K562 (cell line): ENCODE measurements around the gene PIGM. TPM values are rescaled to one million over a fixed set of nuclear protein-coding genes. Genes with fewer than 3 reads are reported as not detected.

Experiments used
- ATAC-seq: fragments of 200-7000 bp; cut with Tn5 transposase; 3 replicates; pipeline ENCODE4 v1.9.1; 2020; ENCODE audit warnings: moderate library complexity
- BruUV-seq: library from RNA; stranded (reverse); fragments of 400-500 nt; replicated peaks from 2 replicates; lab custom pipeline; 2021; lab: Mats Ljungman, UMichigan
- CTCF ChIA-PET: fragments of 300-600 bp; formaldehyde crosslinking; extraction: SDS; loops from one replicate; lab custom pipeline; 2021; ENCODE audit warnings: low intra/inter-chr PET ratio; lab: Yijun Ruan, JAX
- POLR2A ChIA-PET: fragments of 300-600, 350-650 bp; sonication (Branson Sonifier 250); formaldehyde crosslinking; extraction: SDS; loops from one replicate; lab custom pipeline; 2021; ENCODE audit warnings: antibody characterized with exemption, inconsistent platforms; lab: Yijun Ruan, JAX
- DNase-seq, 4 experiments: peaks; one replicate each; pipeline versions ENCODE4 v3.0.0 to v3.0.0-alpha.2; 2011 to 2018; ENCODE audit warnings: low spot score in 3 of 4, mixed read lengths in 3 of 4; ENCODE audit errors: extremely low read depth in 1 of 4
- FAIRE-seq: peaks from 2 replicates; lab custom pipeline; 2011; peaks lifted over from hg19 to GRCh38; lab: Jason Lieb, UNC
- H2AFZ ChIP-seq: 2 replicates; pipeline ENCODE4 v1.6.0; 2011; ENCODE audit warnings: low read depth, low read length, control low read depth, inconsistent platforms
- H3K27ac ChIP-seq: fragments of 200-600 bp; 3 replicates; pipeline ENCODE4 v1.8.0; 2011; ENCODE audit warnings: low read depth, mild to moderate bottlenecking, control low read depth, inconsistent platforms, low read length, moderate library complexity, mixed read lengths; ENCODE audit errors: extremely low read depth
- H3K27me3 ChIP-seq, 2 experiments: fragments of 300-600 bp in 1 of 2; 2 replicates in 1 of 2; 3 replicates in 1 of 2; pipeline versions ENCODE4 v1.6.0 to v1.8.0; 2011; ENCODE audit warnings: inconsistent platforms in 2 of 2, low read length in 2 of 2, mild to moderate bottlenecking in 1 of 2, mixed read lengths in 1 of 2, moderate library complexity in 1 of 2; ENCODE audit not compliant: control insufficient read depth in 2 of 2, insufficient read depth in 2 of 2
- H3K36me3 ChIP-seq: fragments of 300-600 bp; 3 replicates; pipeline ENCODE4 v1.8.0; 2011; ENCODE audit warnings: mild to moderate bottlenecking, low read length, inconsistent platforms; ENCODE audit not compliant: control insufficient read depth, insufficient read depth
- H3K4me1 ChIP-seq, 2 experiments: fragments of 200-600 bp in 1 of 2; replicated peaks in 1 of 2; 2 replicates in 1 of 2; 3 replicates in 1 of 2; pipeline versions ENCODE4 v1.5.1 to v1.8.0; 2011; ENCODE audit warnings: inconsistent platforms in 2 of 2, low read length in 2 of 2, mild to moderate bottlenecking in 1 of 2, mixed read lengths in 1 of 2, moderate library complexity in 1 of 2; ENCODE audit not compliant: control insufficient read depth in 2 of 2, insufficient read depth in 2 of 2
- H3K4me2 ChIP-seq: 2 replicates; pipeline ENCODE4 v1.6.1; 2011; ENCODE audit warnings: low read length, control low read depth, inconsistent platforms, mixed read lengths; ENCODE audit not compliant: insufficient read depth
- H3K4me3 ChIP-seq: fragments of 200-600 bp; sonication (generic), shearing (Covaris generic); 2 replicates; pipeline ENCODE4 v1.5.1; 2016; ENCODE audit warnings: control low read depth, inconsistent platforms
- H3K79me2 ChIP-seq: fragments of 200-600 bp; 3 replicates; pipeline ENCODE4 v1.8.0; 2011; ENCODE audit warnings: low read length, inconsistent platforms; ENCODE audit not compliant: control insufficient read depth, insufficient read depth
- H3K9ac ChIP-seq, 2 experiments: 2 replicates each; pipeline versions ENCODE4 v1.6.0 to v1.6.1; 2011; ENCODE audit warnings: low read depth in 2 of 2, low read length in 2 of 2, control low read depth in 1 of 2, inconsistent platforms in 1 of 2, mild to moderate bottlenecking in 1 of 2, mixed read lengths in 1 of 2; ENCODE audit not compliant: insufficient read depth in 1 of 2
- H3K9me1 ChIP-seq: one replicate; pipeline ENCODE4 v1.6.0; 2011; ENCODE audit warnings: inconsistent platforms, mild to moderate bottlenecking, low read length, moderate library complexity; ENCODE audit not compliant: control insufficient read depth, insufficient read depth
- H3K9me3 ChIP-seq: replicated peaks from 2 replicates; pipeline ENCODE4 v1.5.1; 2011; ENCODE audit warnings: low read depth, low read length, inconsistent platforms; ENCODE audit not compliant: control insufficient read depth, insufficient read depth
- H4K20me1 ChIP-seq: replicated peaks from 2 replicates; pipeline ENCODE4 v1.6.1; 2011; ENCODE audit warnings: low read length, inconsistent platforms, mixed read lengths; ENCODE audit not compliant: control insufficient read depth, insufficient read depth
- FOSL1 ChIP-seq: fragments of 200-800 bp; sonication (Bioruptor generic); conservative IDR thresholded peaks from 2 replicates; pipeline ENCODE4 v1.6.1; 2016; ENCODE audit warnings: missing genetic modification characterization, missing compliant biosample characterization
- FOXM1 ChIP-seq, 2 experiments: fragments of 450-650 bp in 1 of 2; sonication (generic) in 1 of 2; formaldehyde crosslinking in 1 of 2; IDR thresholded peaks; 2 replicates each; pipeline versions ENCODE4 v1.6.1 to v1.9.0; 2017 to 2022; ENCODE audit warnings: low read depth in 2 of 2, mild to moderate bottlenecking in 2 of 2, missing genetic modification reagents in 1 of 2, moderate library complexity in 1 of 2
- HDAC3 ChIP-seq: fragments of 450-650 bp; IDR thresholded peaks from 2 replicates; pipeline ENCODE4 v1.6.1; 2018; ENCODE audit warnings: borderline replicate concordance, mild to moderate bottlenecking, moderate library complexity; ENCODE audit not compliant: partially characterized antibody
- HNRNPLL ChIP-seq: fragments of 200-400 bp; formaldehyde crosslinking; IDR thresholded peaks from 2 replicates; pipeline ENCODE4 v1.6.1; 2017; ENCODE audit warnings: low read length, low read depth, mild to moderate bottlenecking; ENCODE audit not compliant: poor library complexity, severe bottlenecking
- KAT8 ChIP-seq: fragments of 450-650 bp; IDR thresholded peaks from 2 replicates; pipeline ENCODE4 v1.6.1; 2016; ENCODE audit warnings: low read depth, mild to moderate bottlenecking
- NR2F6 ChIP-seq: fragments of 450-650 bp; formaldehyde crosslinking; IDR thresholded peaks from 2 replicates; pipeline ENCODE4 v1.4.0; 2020; ENCODE audit warnings: mild to moderate bottlenecking
- SNAPC5 ChIP-seq: fragments of 250-450 bp; sonication (Bioruptor Pico); IDR thresholded peaks from 2 replicates; pipeline ENCODE4 v1.8.0; 2021; ENCODE audit warnings: moderate library complexity, mild to moderate bottlenecking, inconsistent platforms
- SPI1 ChIP-seq: IDR thresholded peaks from 2 replicates; pipeline ENCODE4 v1.6.1; 2011; ENCODE audit warnings: low read depth, low read length, control low read depth, borderline replicate concordance
- TBP ChIP-seq: optimal IDR thresholded peaks from 2 replicates; pipeline ENCODE3; 2011; ENCODE audit warnings: low read depth, low read length, improper control_type of control experiment
- TFAP4 ChIP-seq: sonication (generic); formaldehyde crosslinking; IDR thresholded peaks from 2 replicates; pipeline ENCODE4 v1.8.0; 2022; ENCODE audit warnings: missing genetic modification reagents, mild to moderate bottlenecking, moderate library complexity, borderline replicate concordance
- ZNF24 ChIP-seq: fragments of 450-650 bp; IDR thresholded peaks from 2 replicates; pipeline ENCODE4 v1.6.1; 2016
- ZNF589 ChIP-seq: fragments of 200-800 bp; sonication (Bioruptor generic); IDR thresholded peaks from 2 replicates; pipeline ENCODE4 v1.6.1; 2016; ENCODE audit warnings: low read depth, missing genetic modification characterization, missing compliant biosample characterization
- WGBS: fragments of 100-300 bp; shearing (Covaris generic); methylation state at CpG from one replicate; pipeline ENCODE4 v1.1.6; 2016; ENCODE audit warnings: low coverage, mixed read lengths; ENCODE audit not compliant: insufficient coverage; ENCODE audit errors: missing lambda C conversion rate; 5-methylcytosine and 5-hydroxymethylcytosine counted together
- in situ Hi-C: fragments of 300-500 bp; cut with MboI; formaldehyde crosslinking; loops from 4 replicates; pipeline ENCODE4 v1.15.0; 2018; ENCODE audit warnings: inconsistent platforms, mixed read lengths
- intact Hi-C: fragments of 100-400 bp; cut with micrococcal nuclease; formaldehyde crosslinking; loops from 2 replicates; pipeline ENCODE4 v1.14.2; 2022
- polyA plus RNA-seq, 8 experiments: library from polyadenylated mRNA; depleted of rRNA in 4 of 8; stranded (reverse) in 5 of 8; unstranded in 3 of 8; fragments of >200 nt; fragmentation: Nextera tagmentation in 2 of 8; fragmentation: Illumina TruSeq in 1 of 8; extraction: Ambion mirVana in 2 of 8; extraction: Trizol in 1 of 8; gene quantifications; 2 replicates each; pipeline versions ENCODE4 v1.2.1 to v1.2.3, GENCODE V29; 2011 to 2014; ENCODE audit warnings: inconsistent platforms in 1 of 8, missing spikeins in 1 of 8
- total RNA-seq, 7 experiments: library from RNA; depleted of rRNA in 6 of 7; stranded (reverse); fragments of >200 nt in 6 of 7; fragmentation: Illumina TruSeq in 2 of 7; extraction: Trizol in 2 of 7; gene quantifications; 2 replicates each; pipeline versions ENCODE4 v1.2.1 to v1.2.3, GENCODE V29; 2011 to 2021; ENCODE audit warnings: low replicate concordance in 1 of 7

PIGM gene
- total and polyA plus RNA-seq, 9 of the 15 experiments (the other 6 are each of a cell fraction or from before 2014, with no cell fraction given), result 2.6 to 6.7 (median 4.3) TPM

- FAIRE-seq, result no peak
- intact Hi-C loops (no loop called here), in situ Hi-C loops (no loop called here)
- ATAC-seq, result no peak
- no peak overlapping the region for H3K4me3 ChIP-seq
- WGBS, result 0% methylated on average over 1 of the region's 1 CpG
- H3K27ac ChIP-seq, result no peak overlapping the region
- H2AFZ ChIP-seq, result no peak overlapping the region
- H3K9ac ChIP-seq, result no peak overlapping the region
- H3K79me2 ChIP-seq, result no peaks in the 10 kb centered on the region
- BruUV-seq, result no TSS peak
- no peaks in the 10 kb centered on the region for H3K4me1 ChIP-seq
- no peaks in the 10 kb centered on the region for H3K36me3 ChIP-seq
- DNase-seq, result no peak
- no peak overlapping the region for H3K4me2 ChIP-seq
- peak; percentile 37; the same call in 1 of the 2 replicates for TF ChIP-seq FOSL1 (tag)
- no peak for TF ChIP-seq ZNF589 (CRISPR knock-in tag)
- no peaks in the 10 kb centered on the region for H3K9me1 ChIP-seq
- peaks cover 7% of the 10 kb centered on the region; the same call in 1 of the 2 replicates for H4K20me1 ChIP-seq
- H3K27me3 ChIP-seq, result peaks cover 20 to 32% of the 10 kb centered on the region in 2 experiments
- H3K9me3 ChIP-seq, result no peaks in the 10 kb centered on the region
- CTCF ChIA-PET, result no interaction called here
- POLR2A ChIA-PET, result interaction anchor here (1.0 to 4.5 kb wide), 2 partner anchors 9 to 16 kb away, joined by 3 to 22 read pairs; partner anchors contain the start of gene PIGM
Observed at GRCh38 chr1:160040476-160040875, 8.7 kb upstream of the PIGM start.

- intact Hi-C loops, result no loop called here
- in situ Hi-C loops, result no loop called here
- H3K9me3 ChIP-seq, result no peaks in the 10 kb centered on the region
- H3K27me3 ChIP-seq, result peaks cover 0 to 10% of the 10 kb centered on the region in 2 experiments; a peak in 3 of 5 replicates
- WGBS, result 6% methylated on average over 18 of the region's 18 CpGs
- H2AFZ ChIP-seq, result peak overlapping the region; percentile 97
- H3K79me2 ChIP-seq, result peaks cover 19% of the 10 kb centered on the region
- FAIRE-seq, result no peak
- peak overlapping the region; percentile 55 for H3K4me3 ChIP-seq
- peak overlapping the region; percentile 69 to 99 for H3K9ac ChIP-seq
- H3K36me3 ChIP-seq, result no peaks in the 10 kb centered on the region; the same call in 2 of the 3 replicates
- DNase-seq, result peak; percentile 20 to 46 (median 26)
- H3K4me1 ChIP-seq, result peaks cover 10 to 15% of the 10 kb centered on the region in 2 experiments
- H3K27ac ChIP-seq, result no peak overlapping the region; the same call in 2 of the 3 replicates
- CTCF ChIA-PET, result no interaction called here
- POLR2A ChIA-PET, result interaction anchor here (1.2 to 3.4 kb wide), 5 partner anchors 9 to 103 kb away, joined by 3 to 22 read pairs (median 6); no protein-coding TSS in a partner anchor
- BruUV-seq, result TSS peak; percentile 77
- no peaks in the 10 kb centered on the region for H4K20me1 ChIP-seq
- H3K4me2 ChIP-seq, result peak overlapping the region; percentile 83
- no peaks in the 10 kb centered on the region for H3K9me1 ChIP-seq
- peak; percentile 53 for ATAC-seq
- peak; percentile 16 for TF ChIP-seq HNRNPLL
- peak; percentile 10 for TF ChIP-seq HDAC3
- no peak for TF ChIP-seq NR2F6 (CRISPR knock-in tag)
- peak; percentile 8 for TF ChIP-seq TBP
- TF ChIP-seq ZNF24, result 0 out of 2 replicates have a peak, but pooled peaks have one; percentile 8
- TF ChIP-seq TFAP4 (CRISPR knock-in tag), result 0 out of 2 replicates have a peak, but pooled peaks have one; percentile 1
- TF ChIP-seq SPI1, result peak; percentile 79
- no peak for TF ChIP-seq KAT8
- TF ChIP-seq SNAPC5, result no peak
- TF ChIP-seq FOXM1 (IDR thresholded peaks at IDR 0.05; ENCODE audit: low read depth), result 0 out of 2 replicates have a peak, but pooled peaks have one; percentile 7
- TF ChIP-seq FOXM1 (CRISPR knock-in tag; IDR thresholded peaks at IDR 0.05; ENCODE audit: low read depth), result no peak
Observed at GRCh38 chr1:160032165-160032820, 503 bp upstream of the PIGM start.
